Uterus (tissue), 4 donors: ENCODE data around the gene PLD6. TPM values are rescaled to one million over a fixed set of nuclear protein-coding genes. Genes with fewer than 3 reads are reported as not detected.
A peak's percentile ranks its signal among the peaks of the same experiment; 100 is the strongest.

ENCODE experiments used
- DNase-seq, 2 donors: peaks; one replicate each; pipeline ENCODE4 v3.0.0-alpha.2; 2019 to 2020
- H3K27ac ChIP-seq, 2 donors: fragments of 200-600 bp; sonication (generic); 1 replicate in 1 of 2; 2 replicates in 1 of 2; pipeline ENCODE4 v1.5.1; 2016 to 2018
- H3K27me3 ChIP-seq, 2 donors: fragments of 200-600 bp; sonication (generic); one replicate each; pipeline ENCODE4 v1.5.1; 2018 to 2019; ENCODE audit warnings: control low read depth in 1 of 2
- H3K36me3 ChIP-seq, 2 donors: fragments of 200-600 bp; sonication (generic); one replicate each; pipeline ENCODE4 v1.5.1; 2019; ENCODE audit warnings: control low read depth in 1 of 2
- H3K4me1 ChIP-seq, 2 donors: fragments of 200-600 bp; sonication (generic); one replicate each; pipeline ENCODE4 v1.5.1; 2018 to 2019; ENCODE audit warnings: control low read depth in 1 of 2
- H3K4me3 ChIP-seq, 2 donors: fragments of 200-600 bp; sonication (generic); 1 replicate in 1 of 2; 2 replicates in 1 of 2; pipeline ENCODE4 v1.5.1; 2018 to 2019; ENCODE audit warnings: mild to moderate bottlenecking in 1 of 2
- H3K9me3 ChIP-seq, 2 donors: fragments of 200-600 bp; sonication (generic); one replicate each; pipeline ENCODE4 v1.5.1; 2019; ENCODE audit warnings: control low read depth in 1 of 2
- POLR2A ChIP-seq, 2 donors: fragments of 450-650 bp; IDR thresholded peaks; one replicate each; pipeline ENCODE4 v1.6.1; 2016; ENCODE audit warnings: antibody characterized with exemption in 2 of 2, mild to moderate bottlenecking in 1 of 2, moderate library complexity in 1 of 2
- intact Hi-C: fragments of 100-400 bp; cut with DNase I; formaldehyde crosslinking; loops from one replicate; pipeline ENCODE4 v1.15.1; 2023; ENCODE audit warnings: low total_unique reads
- small RNA-seq: library from RNA; depleted of rRNA; stranded (forward); fragments of <200 nt; gene quantifications from one replicate; pipeline ENCODE3, GENCODE V24; 2016
- total RNA-seq, 4 donors: library from RNA; depleted of rRNA in 3 of 4; stranded (reverse); fragments of >200 nt in 3 of 4; gene quantifications; one replicate each; pipeline versions ENCODE4 v1.1.0 to v1.2.4, GENCODE V29; 2014 to 2023
- TF ChIP-seq, protein P1 (sequence below), 4 experiments: fragments of 200-600 bp in 2 of 4; fragments of 450-650 bp in 2 of 4; sonication (generic) in 2 of 4; IDR thresholded peaks; one replicate each; pipeline ENCODE4 v1.5.1; 2016 to 2019; ENCODE audit warnings: antibody characterized with exemption in 4 of 4, mild to moderate bottlenecking in 2 of 4, moderate library complexity in 1 of 4
- donor health status: DM: yes; HTN: yes; CAD: no.

The PLD6 gene
- total RNA-seq, 4 donors from 2014 or later, result 0.77 to 8.1 (median 5.0) TPM

DNA sequence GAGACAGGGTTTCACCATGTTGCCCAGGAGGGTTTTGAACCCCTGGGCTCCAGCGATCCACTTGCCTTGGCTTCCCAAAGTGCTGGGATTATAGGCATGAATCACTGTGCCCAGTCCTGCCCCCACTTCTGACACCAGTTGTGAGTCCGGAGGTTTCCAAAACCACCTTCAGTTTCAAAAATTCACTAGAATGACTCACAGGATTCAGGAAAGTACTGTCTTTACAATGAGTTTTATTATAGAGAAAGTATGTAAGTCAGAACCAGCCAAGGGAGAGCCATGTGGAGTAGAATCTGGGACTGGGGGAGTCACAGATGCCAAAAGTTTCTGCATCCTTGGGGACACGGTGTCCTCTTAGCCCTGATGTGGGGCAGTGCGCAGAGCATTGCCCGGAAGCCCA, 55.1 kb downstream of the PLD6 start:
- Histone ChIP-seq H3K27ac (peak overlapping the region; percentile 13 to 19), H3K36me3 (no peaks in the 10 kb centered on the region), H3K9me3 (no peaks in the 10 kb centered on the region), H3K4me1 (no peaks in the 10 kb centered on the region), H3K4me3 (no peak overlapping the region), H3K27me3 (no peaks in the 10 kb centered on the region)
- no peak for DNase-seq
- intact Hi-C loops, result no loop called here
- TF ChIP-seq POLR2A (IDR thresholded peaks at IDR 0.05), result no peak
- TF ChIP-seq, protein P1, sequence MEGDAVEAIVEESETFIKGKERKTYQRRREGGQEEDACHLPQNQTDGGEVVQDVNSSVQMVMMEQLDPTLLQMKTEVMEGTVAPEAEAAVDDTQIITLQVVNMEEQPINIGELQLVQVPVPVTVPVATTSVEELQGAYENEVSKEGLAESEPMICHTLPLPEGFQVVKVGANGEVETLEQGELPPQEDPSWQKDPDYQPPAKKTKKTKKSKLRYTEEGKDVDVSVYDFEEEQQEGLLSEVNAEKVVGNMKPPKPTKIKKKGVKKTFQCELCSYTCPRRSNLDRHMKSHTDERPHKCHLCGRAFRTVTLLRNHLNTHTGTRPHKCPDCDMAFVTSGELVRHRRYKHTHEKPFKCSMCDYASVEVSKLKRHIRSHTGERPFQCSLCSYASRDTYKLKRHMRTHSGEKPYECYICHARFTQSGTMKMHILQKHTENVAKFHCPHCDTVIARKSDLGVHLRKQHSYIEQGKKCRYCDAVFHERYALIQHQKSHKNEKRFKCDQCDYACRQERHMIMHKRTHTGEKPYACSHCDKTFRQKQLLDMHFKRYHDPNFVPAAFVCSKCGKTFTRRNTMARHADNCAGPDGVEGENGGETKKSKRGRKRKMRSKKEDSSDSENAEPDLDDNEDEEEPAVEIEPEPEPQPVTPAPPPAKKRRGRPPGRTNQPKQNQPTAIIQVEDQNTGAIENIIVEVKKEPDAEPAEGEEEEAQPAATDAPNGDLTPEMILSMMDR (IDR thresholded peaks at IDR 0.05), result no peak

Small RNAs within 50 kb of the gene (small RNA-seq; reads per million reads assigned to genes)
- not detected for gene RNU6-767P

Other genes with a start within 250 kb of the PLD6 start
- gene TNFRSF13B, start 234.2 kb downstream of the PLD6 start, total RNA-seq, result not detected
- gene MPRIP, start 163.9 kb downstream of the PLD6 start, total RNA-seq, result 100 to 1,000 TPM in 2 of 4 donors, 10 to 100 TPM in 2; 61.5 to 407 (median 103) TPM
- 10 to 100 TPM; 13.2 to 82.0 (median 61.5) TPM for gene FLCN, start 30.8 kb upstream of the PLD6 start, total RNA-seq
- 10 to 100 TPM; 13.1 to 83.3 (median 49.4) TPM for gene COPS3, start 74.9 kb upstream of the PLD6 start, total RNA-seq
- 1 to 10 TPM in 3 of 4 donors, under 1 TPM in 1; 0.26 to 7.8 (median 2.8) TPM for gene NT5M, start 97.0 kb upstream of the PLD6 start, total RNA-seq